K562 (cell line): ENCODE data around the gene TUBB1. TPM values are rescaled to one million over a fixed set of nuclear protein-coding genes. Genes with fewer than 3 reads are reported as not detected.

Experiments used
- ATAC-seq: fragments of 200-7000 bp; cut with Tn5 transposase; 3 replicates; pipeline ENCODE4 v1.9.1; 2020; ENCODE audit warnings: moderate library complexity
- BruUV-seq: library from RNA; stranded (reverse); fragments of 400-500 nt; replicated peaks from 2 replicates; lab custom pipeline; 2021; lab: Mats Ljungman, UMichigan
- CTCF ChIA-PET: fragments of 300-600 bp; formaldehyde crosslinking; extraction: SDS; loops from one replicate; lab custom pipeline; 2021; ENCODE audit warnings: low intra/inter-chr PET ratio; lab: Yijun Ruan, JAX
- POLR2A ChIA-PET: fragments of 300-600, 350-650 bp; sonication (Branson Sonifier 250); formaldehyde crosslinking; extraction: SDS; loops from one replicate; lab custom pipeline; 2021; ENCODE audit warnings: antibody characterized with exemption, inconsistent platforms; lab: Yijun Ruan, JAX
- DNase-seq, 4 experiments: peaks; one replicate each; pipeline versions ENCODE4 v3.0.0 to v3.0.0-alpha.2; 2011 to 2018; ENCODE audit warnings: low spot score in 3 of 4, mixed read lengths in 3 of 4; ENCODE audit errors: extremely low read depth in 1 of 4
- FAIRE-seq: peaks from 2 replicates; lab custom pipeline; 2011; peaks lifted over from hg19 to GRCh38; lab: Jason Lieb, UNC
- H2AFZ ChIP-seq: 2 replicates; pipeline ENCODE4 v1.6.0; 2011; ENCODE audit warnings: low read depth, low read length, control low read depth, inconsistent platforms
- H3K27ac ChIP-seq: fragments of 200-600 bp; 3 replicates; pipeline ENCODE4 v1.8.0; 2011; ENCODE audit warnings: low read depth, mild to moderate bottlenecking, control low read depth, inconsistent platforms, low read length, moderate library complexity, mixed read lengths; ENCODE audit errors: extremely low read depth
- H3K27me3 ChIP-seq, 2 experiments: fragments of 300-600 bp in 1 of 2; 2 replicates in 1 of 2; 3 replicates in 1 of 2; pipeline versions ENCODE4 v1.6.0 to v1.8.0; 2011; ENCODE audit warnings: inconsistent platforms in 2 of 2, low read length in 2 of 2, mild to moderate bottlenecking in 1 of 2, mixed read lengths in 1 of 2, moderate library complexity in 1 of 2; ENCODE audit not compliant: control insufficient read depth in 2 of 2, insufficient read depth in 2 of 2
- H3K36me3 ChIP-seq: fragments of 300-600 bp; 3 replicates; pipeline ENCODE4 v1.8.0; 2011; ENCODE audit warnings: mild to moderate bottlenecking, low read length, inconsistent platforms; ENCODE audit not compliant: control insufficient read depth, insufficient read depth
- H3K4me1 ChIP-seq, 2 experiments: fragments of 200-600 bp in 1 of 2; replicated peaks in 1 of 2; 2 replicates in 1 of 2; 3 replicates in 1 of 2; pipeline versions ENCODE4 v1.5.1 to v1.8.0; 2011; ENCODE audit warnings: inconsistent platforms in 2 of 2, low read length in 2 of 2, mild to moderate bottlenecking in 1 of 2, mixed read lengths in 1 of 2, moderate library complexity in 1 of 2; ENCODE audit not compliant: control insufficient read depth in 2 of 2, insufficient read depth in 2 of 2
- H3K4me2 ChIP-seq: 2 replicates; pipeline ENCODE4 v1.6.1; 2011; ENCODE audit warnings: low read length, control low read depth, inconsistent platforms, mixed read lengths; ENCODE audit not compliant: insufficient read depth
- H3K4me3 ChIP-seq: fragments of 200-600 bp; sonication (generic), shearing (Covaris generic); 2 replicates; pipeline ENCODE4 v1.5.1; 2016; ENCODE audit warnings: control low read depth, inconsistent platforms
- H3K79me2 ChIP-seq: fragments of 200-600 bp; 3 replicates; pipeline ENCODE4 v1.8.0; 2011; ENCODE audit warnings: low read length, inconsistent platforms; ENCODE audit not compliant: control insufficient read depth, insufficient read depth
- H3K9ac ChIP-seq, 2 experiments: 2 replicates each; pipeline versions ENCODE4 v1.6.0 to v1.6.1; 2011; ENCODE audit warnings: low read depth in 2 of 2, low read length in 2 of 2, control low read depth in 1 of 2, inconsistent platforms in 1 of 2, mild to moderate bottlenecking in 1 of 2, mixed read lengths in 1 of 2; ENCODE audit not compliant: insufficient read depth in 1 of 2
- H3K9me1 ChIP-seq: one replicate; pipeline ENCODE4 v1.6.0; 2011; ENCODE audit warnings: inconsistent platforms, mild to moderate bottlenecking, low read length, moderate library complexity; ENCODE audit not compliant: control insufficient read depth, insufficient read depth
- H3K9me3 ChIP-seq: replicated peaks from 2 replicates; pipeline ENCODE4 v1.5.1; 2011; ENCODE audit warnings: low read depth, low read length, inconsistent platforms; ENCODE audit not compliant: control insufficient read depth, insufficient read depth
- H4K20me1 ChIP-seq: replicated peaks from 2 replicates; pipeline ENCODE4 v1.6.1; 2011; ENCODE audit warnings: low read length, inconsistent platforms, mixed read lengths; ENCODE audit not compliant: control insufficient read depth, insufficient read depth
- EP300 ChIP-seq: IDR thresholded peaks from 2 replicates; pipeline ENCODE4 v1.6.1; 2012; ENCODE audit warnings: low read length, improper control_type of control experiment
- HLTF ChIP-seq: fragments of 450-650 bp; IDR thresholded peaks from 2 replicates; pipeline ENCODE4 v1.6.1; 2016
- HNRNPK ChIP-seq: fragments of 200-400 bp; formaldehyde crosslinking; IDR thresholded peaks from one replicate; pipeline ENCODE4 v1.6.1; 2018; ENCODE audit warnings: mild to moderate bottlenecking, low read depth, low read length; ENCODE audit not compliant: poor library complexity, severe bottlenecking
- MECOM ChIP-seq: fragments of 250-450 bp; sonication (Bioruptor Pico); IDR thresholded peaks from 2 replicates; pipeline ENCODE4 v1.8.0; 2022; ENCODE audit warnings: inconsistent platforms
- MNT ChIP-seq, 2 experiments: fragments of 450-650 bp; conservative IDR thresholded peaks; 2 replicates each; pipeline ENCODE4 v1.6.1; 2017; ENCODE audit warnings: mild to moderate bottlenecking in 2 of 2, moderate library complexity in 2 of 2
- NCOA2 ChIP-seq, 2 experiments: fragments of 450-650 bp; IDR thresholded peaks; 2 replicates each; pipeline ENCODE4 v1.6.1; 2018; ENCODE audit warnings: mild to moderate bottlenecking in 2 of 2, moderate library complexity in 1 of 2; ENCODE audit not compliant: partially characterized antibody in 2 of 2
- PHB2 ChIP-seq: fragments of 450-650 bp; IDR thresholded peaks from 2 replicates; pipeline ENCODE4 v1.6.1; 2017; ENCODE audit warnings: low read depth
- TBP ChIP-seq: optimal IDR thresholded peaks from 2 replicates; pipeline ENCODE3; 2011; ENCODE audit warnings: low read depth, low read length, improper control_type of control experiment
- TRIM24 ChIP-seq, 2 experiments: fragments of 450-650 bp; IDR thresholded peaks; 2 replicates each; pipeline ENCODE4 v1.6.1; 2016
- ZNF518B ChIP-seq: fragments of 250-450 bp; sonication (Bioruptor Pico); IDR thresholded peaks from 2 replicates; pipeline ENCODE4 v1.5.0; 2021; ENCODE audit warnings: mild to moderate bottlenecking, moderate library complexity
- ZNF778 ChIP-seq: fragments of 450-650 bp; formaldehyde crosslinking; IDR thresholded peaks from 2 replicates; pipeline ENCODE4 v1.4.0; 2020; ENCODE audit warnings: mild to moderate bottlenecking, moderate library complexity
- WGBS: fragments of 100-300 bp; shearing (Covaris generic); methylation state at CpG from one replicate; pipeline ENCODE4 v1.1.6; 2016; ENCODE audit warnings: low coverage, mixed read lengths; ENCODE audit not compliant: insufficient coverage; ENCODE audit errors: missing lambda C conversion rate; 5-methylcytosine and 5-hydroxymethylcytosine counted together
- in situ Hi-C: fragments of 300-500 bp; cut with MboI; formaldehyde crosslinking; loops from 4 replicates; pipeline ENCODE4 v1.15.0; 2018; ENCODE audit warnings: inconsistent platforms, mixed read lengths
- intact Hi-C: fragments of 100-400 bp; cut with micrococcal nuclease; formaldehyde crosslinking; loops from 2 replicates; pipeline ENCODE4 v1.14.2; 2022
- polyA plus RNA-seq, 8 experiments: library from polyadenylated mRNA; depleted of rRNA in 4 of 8; stranded (reverse) in 5 of 8; unstranded in 3 of 8; fragments of >200 nt; fragmentation: Nextera tagmentation in 2 of 8; fragmentation: Illumina TruSeq in 1 of 8; extraction: Ambion mirVana in 2 of 8; extraction: Trizol in 1 of 8; gene quantifications; 2 replicates each; pipeline versions ENCODE4 v1.2.1 to v1.2.3, GENCODE V29; 2011 to 2014; ENCODE audit warnings: inconsistent platforms in 1 of 8, missing spikeins in 1 of 8
- total RNA-seq, 7 experiments: library from RNA; depleted of rRNA in 6 of 7; stranded (reverse); fragments of >200 nt in 6 of 7; fragmentation: Illumina TruSeq in 2 of 7; extraction: Trizol in 2 of 7; gene quantifications; 2 replicates each; pipeline versions ENCODE4 v1.2.1 to v1.2.3, GENCODE V29; 2011 to 2021; ENCODE audit warnings: low replicate concordance in 1 of 7

TUBB1 gene
- total and polyA plus RNA-seq, 9 of the 15 experiments (the other 6 are each of a cell fraction or from before 2014, with no cell fraction given): 1.5 to 3.9 (median 2.4) TPM

- ATAC-seq: no peak
- DNase-seq: no peak
- Histone ChIP-seq H4K20me1 (no peaks in the 10 kb centered on the region; the same call in 1 of the 2 replicates), H3K36me3 (peaks cover 70% of the 10 kb centered on the region), H3K79me2 (peaks cover 93% of the 10 kb centered on the region), H3K27ac (no peak overlapping the region), H3K4me2 (no peak overlapping the region; the same call in 1 of the 2 replicates), H3K4me3 (no peak overlapping the region), H3K9me1 (no peaks in the 10 kb centered on the region), H3K27me3 (no peaks in the 10 kb centered on the region), H3K9me3 (no peaks in the 10 kb centered on the region), H2AFZ (no peak overlapping the region), H3K4me1 (peaks cover 33 to 34% of the 10 kb centered on the region in 2 experiments), H3K9ac (no peak overlapping the region)
- 88% methylated on average over 11 of the region's 13 CpGs for WGBS
- ChIA-PET POLR2A (interaction anchor here (0.6 to 1.5 kb wide), 9 partner anchors 8 to 43 kb away, joined by 3 to 9 read pairs (median 3); partner anchors contain the start of genes ATP5F1E and NELFCD), CTCF (no interaction called here)
- no TSS peak for BruUV-seq
- TF ChIP-seq MNT (conservative IDR thresholded peaks at IDR 0.05) (no peak), TRIM24 (IDR thresholded peaks at IDR 0.05) (no peak), NCOA2 (IDR thresholded peaks at IDR 0.05; ENCODE audit: partially characterized antibody in 2 of 2) (no peak), EP300 (no peak), ZNF778 (CRISPR knock-in tag) (no peak), ZNF518B (CRISPR knock-in tag) (no peak), MECOM (CRISPR knock-in tag) (no peak), PHB2 (no peak), HLTF (no peak), TBP (no peak), HNRNPK (no peak)
- in situ Hi-C loops: no loop called here
- intact Hi-C loops: no loop called here
- no peak for FAIRE-seq
Measured at GRCh38 chr20:59023616-59024015, 4.4 kb downstream of the TUBB1 start.
